SKM-1 treated with dmso at 0.1 percent for 144 hours (cell line): ENCODE results near the gene COA5.
"Not testable (repeated sequence)": the region's sequence is repeated elsewhere in the genome, so short reads cannot be mapped to it uniquely, and the experiment has no call there.

Experiments used
- DNase-seq: peaks from one replicate; lab custom pipeline; 2025; ENCODE audit not compliant: unreplicated experiment; lab: John Stamatoyannopoulos, UW

Gene COA5

DNA sequence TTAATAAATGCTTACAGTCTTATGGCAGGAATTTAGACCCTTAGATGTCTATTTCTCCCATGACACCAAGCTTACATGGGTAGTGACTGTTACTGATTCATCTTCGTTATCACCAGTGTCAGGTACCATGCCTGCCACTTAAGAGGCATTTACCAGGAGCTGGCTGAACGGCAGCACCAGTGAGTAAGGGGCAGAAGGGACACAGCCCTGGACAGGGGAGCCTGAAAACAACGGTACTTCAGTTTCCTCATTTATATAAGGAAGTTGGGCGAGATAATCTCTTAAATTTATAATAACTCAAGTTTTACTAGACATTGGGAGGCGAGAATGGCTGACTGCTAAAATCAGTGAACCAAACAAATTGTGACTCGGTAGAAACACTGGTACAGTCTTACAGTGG, 1.2 kb downstream of the COA5 start:
- DNase-seq, result no peak

DNA sequence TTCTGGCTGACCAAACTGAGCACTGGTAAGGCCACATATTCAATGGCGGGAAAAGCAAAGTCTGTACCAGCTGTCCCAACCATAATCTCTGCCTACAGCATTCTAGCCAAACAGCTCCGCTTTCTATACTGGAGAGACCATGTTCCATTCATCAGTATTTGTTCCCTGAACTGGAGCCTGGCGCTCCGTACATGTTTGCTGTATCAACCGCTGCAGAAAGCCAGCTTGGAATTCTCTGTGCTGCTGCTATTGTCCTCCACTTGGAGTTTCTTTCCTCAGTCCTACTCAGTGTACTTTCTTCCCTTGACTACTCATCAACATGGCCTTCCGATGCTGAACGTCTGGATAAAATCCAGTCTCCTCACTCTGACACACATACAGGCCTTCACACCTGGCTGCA, 1.9 kb downstream of the COA5 start:
- DNase-seq, result no peak

DNA sequence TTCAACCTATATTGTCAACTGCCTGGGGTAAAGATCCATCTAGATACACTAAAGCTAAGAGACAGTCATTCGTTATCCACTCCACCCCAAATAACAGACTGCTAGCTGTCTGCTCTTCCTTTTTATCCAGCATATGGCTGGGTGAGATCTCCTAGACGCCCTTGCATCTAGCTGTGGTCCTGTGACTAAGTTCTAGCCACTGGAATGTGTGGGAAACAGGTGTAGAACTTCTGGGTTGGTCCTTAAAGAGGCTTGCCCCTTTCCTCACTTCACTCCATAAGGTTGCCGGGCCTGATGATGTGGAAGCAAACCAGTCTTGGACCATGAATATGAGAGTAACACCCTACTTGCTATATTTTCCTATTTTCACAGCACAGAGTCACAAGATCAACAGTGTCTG, 3.2 kb downstream of the COA5 start:
- no peak for DNase-seq

DNA sequence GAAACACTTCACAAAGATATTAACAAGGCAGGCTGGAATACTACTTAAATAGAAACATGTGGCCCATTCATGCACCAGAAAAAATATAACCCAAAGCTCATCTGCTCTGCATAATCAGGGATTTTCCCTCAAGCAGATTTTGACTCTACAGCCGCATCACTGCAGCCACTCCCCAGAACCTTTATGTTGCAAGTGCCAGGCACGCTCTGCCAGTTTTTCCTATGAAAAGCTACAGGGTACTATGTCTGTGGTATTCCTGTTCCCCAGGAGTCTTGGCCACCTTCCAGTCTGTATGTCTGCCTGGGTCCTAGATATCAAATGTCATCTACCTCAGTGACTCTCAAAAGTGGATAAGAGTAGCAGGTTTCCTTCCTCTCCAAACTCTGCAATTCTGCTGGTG, 3.8 kb downstream of the COA5 start:
- no peak for DNase-seq

DNA sequence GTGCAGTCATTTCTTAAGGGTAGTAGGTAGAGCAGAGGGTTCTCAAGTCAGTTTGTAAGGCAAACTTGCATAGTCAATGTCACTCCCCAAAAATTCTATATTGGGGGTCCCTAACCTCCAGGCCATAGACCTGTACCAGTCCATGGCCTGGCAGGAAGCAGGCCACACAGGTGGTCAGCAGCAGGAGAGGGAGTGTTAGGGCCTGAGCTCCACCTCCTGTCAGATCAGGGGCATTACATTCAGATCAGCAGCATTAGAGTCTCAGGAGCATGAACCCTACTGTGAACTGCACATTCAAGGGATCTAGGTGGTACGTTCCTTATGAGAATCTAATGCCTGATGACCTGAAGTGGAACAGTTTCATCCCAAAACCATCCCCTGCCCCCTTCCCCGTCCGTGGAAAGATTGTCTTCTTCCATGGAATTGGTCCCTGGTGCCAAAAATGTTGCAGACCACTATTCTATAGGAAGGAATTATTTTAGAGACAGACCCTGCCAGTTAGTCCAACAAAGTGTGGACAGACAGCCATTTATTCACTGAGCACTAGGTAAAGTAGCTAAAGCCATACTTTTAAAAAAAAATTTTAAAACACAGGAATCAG, 6.7 kb downstream of the COA5 start:
- DNase-seq, result peak; percentile 8

DNA sequence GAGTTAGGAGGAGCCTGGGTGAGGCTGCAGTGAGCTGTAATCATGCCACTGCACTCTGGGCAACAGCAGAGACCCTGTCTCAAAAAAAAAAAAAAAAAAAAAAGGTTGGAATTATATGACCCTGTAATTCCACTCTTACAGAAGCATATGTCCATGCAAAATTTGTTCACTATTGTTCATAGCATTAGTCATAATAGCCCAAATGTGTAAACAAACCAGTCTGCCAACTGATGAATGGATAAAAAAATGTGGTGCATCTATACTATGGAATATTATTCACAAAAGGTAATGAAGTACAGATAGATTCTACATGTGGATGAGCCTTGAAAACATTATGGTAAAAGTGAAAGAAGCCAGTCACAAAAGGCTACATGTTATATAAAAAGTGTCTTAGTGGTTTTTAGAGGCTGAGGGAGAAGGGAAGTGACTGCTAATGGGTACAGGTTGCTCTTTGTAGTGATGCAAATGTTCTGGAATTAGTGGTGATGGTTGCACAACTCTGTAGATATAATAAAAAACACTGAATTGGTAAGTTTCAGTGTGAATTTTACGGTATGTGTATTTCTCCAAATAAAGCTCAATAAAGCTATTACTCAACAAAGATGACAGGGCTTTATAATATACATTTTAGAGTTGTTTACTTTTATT, 9.4 kb downstream of the COA5 start:
- no peak for DNase-seq

DNA sequence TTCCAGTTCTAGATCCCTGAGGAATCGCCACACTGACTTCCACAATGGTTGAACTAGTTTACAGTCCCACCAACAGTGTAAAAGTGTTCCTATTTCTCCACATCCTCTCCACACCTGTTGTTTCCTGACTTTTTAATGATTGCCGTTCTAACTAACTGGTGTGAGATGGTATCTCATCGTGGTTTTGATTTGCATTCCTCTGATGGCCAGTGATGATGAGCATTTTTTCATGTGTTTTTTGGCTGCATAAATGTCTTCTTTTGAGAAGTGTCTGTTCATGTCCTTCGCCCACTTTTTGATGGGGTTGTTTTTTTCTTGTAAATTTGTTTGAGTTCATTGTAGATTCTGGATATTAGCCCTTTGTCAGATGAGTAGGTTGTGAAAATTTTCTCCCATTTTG, 13.6 kb downstream of the COA5 start:
- not testable (repeated sequence) for DNase-seq

DNA sequence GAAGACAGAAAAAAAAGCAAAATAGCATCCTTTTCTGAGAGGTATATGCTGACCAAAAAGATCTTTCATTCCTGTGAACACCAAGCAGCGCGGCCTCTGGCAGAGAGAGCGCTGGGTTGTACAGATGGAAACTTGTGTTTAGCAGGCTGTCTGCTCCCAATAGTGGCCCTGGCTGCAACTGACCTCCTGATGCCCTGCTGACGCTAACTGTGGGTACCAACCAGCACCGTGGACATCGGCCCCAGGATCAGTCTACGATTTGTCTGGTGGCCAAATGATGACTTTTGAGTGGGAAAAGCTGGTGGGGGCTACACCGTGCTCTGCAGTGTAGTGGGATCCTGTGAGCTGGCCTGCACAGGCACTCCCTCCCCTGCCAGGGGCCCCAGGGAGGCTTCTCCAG, 15.7 kb downstream of the COA5 start:
- no peak for DNase-seq

DNA sequence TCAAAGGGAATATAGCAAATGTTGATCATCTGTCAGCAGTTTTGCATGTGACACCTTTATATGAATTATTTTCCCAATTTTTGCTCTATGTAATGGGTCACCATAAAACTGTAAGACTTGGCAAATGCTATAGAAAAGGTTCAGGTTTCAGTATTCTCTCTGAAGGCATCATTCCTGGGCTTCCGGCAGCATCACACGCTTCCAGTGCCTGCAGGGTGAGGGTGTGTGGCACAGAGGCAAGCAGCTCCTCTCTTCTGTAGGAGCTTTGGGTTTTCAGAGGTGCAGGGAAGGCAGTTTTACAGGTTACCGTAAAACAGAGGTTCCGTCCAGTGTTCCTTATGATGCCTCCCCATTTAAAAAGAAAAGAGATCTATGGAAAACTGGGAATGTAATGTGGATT, 18.8 kb downstream of the COA5 start:
- no peak for DNase-seq

DNA sequence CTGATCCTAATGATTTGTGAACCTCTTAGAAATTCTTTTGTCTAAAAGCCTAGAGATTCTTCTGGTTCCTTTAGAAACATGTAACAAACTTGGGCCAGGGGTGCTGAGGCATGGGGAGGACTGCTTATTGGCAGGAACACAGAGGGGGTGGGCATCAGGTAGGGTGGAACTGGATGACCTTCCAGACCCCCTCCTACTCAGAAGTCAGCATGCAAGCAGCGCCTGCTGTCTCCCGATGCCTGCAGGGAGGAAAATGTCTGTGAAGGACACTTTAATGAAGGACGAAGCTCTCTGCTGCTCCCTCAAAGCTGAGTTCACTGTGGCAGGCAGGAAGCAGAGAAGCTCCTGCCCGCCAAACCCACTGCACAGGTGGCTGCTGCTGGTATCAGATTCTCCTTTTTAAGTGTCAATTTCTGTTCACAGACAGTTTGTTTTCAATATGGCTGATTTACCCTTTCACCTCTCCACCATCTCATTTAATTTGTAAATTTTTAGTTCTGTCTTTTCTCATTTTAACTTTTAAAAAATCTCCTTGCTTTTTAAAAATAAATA, 19.4 kb downstream of the COA5 start:
- DNase-seq, result no peak

DNA sequence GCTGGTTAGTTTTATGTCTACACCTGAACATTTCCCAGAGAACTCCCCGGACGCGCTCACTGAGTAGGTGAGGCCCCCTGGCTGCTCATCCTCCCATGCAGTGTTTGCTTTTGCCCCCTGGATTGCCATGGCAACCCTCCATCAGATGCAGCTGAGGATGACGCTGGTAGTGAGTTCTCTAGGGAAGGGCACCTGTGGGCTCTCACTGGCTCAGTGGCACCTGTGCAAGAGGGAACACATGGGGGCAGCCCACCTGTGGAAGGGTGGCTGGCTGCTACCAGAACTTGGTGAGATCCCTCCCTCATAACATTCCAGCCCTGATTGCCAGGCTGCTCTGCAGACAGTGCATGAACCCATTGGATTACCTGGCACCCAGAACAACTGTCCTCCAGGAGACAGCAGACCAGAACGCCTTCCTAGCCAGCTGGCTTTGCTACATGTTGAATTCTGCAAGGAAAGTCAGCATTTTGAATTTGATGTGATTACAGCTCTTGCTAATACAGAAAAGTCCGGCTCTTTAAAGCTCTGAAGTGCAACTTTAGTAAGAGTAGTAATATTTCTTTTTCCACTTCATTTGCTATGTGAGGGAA, 21.7 kb downstream of the COA5 start:
- no peak for DNase-seq

DNA sequence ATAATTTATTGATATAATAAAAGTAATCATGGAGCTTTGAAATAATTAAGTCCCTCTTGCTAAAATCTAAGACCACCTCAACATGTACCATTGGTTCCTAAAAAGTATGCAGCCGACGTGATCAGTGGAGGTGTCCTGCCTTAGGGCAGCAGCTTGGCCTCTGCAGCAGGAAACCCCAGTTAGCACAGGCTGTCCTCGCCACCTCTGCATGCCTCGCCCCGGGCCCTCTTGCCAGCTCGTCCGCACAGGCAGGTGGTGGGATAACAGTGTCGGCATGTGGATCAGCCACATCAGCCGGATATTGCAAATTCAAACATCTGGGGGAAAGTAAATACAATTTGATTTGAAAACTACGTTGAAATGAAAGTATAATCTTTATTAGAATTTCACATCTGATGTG, 22.9 kb downstream of the COA5 start:
- no peak for DNase-seq

DNA sequence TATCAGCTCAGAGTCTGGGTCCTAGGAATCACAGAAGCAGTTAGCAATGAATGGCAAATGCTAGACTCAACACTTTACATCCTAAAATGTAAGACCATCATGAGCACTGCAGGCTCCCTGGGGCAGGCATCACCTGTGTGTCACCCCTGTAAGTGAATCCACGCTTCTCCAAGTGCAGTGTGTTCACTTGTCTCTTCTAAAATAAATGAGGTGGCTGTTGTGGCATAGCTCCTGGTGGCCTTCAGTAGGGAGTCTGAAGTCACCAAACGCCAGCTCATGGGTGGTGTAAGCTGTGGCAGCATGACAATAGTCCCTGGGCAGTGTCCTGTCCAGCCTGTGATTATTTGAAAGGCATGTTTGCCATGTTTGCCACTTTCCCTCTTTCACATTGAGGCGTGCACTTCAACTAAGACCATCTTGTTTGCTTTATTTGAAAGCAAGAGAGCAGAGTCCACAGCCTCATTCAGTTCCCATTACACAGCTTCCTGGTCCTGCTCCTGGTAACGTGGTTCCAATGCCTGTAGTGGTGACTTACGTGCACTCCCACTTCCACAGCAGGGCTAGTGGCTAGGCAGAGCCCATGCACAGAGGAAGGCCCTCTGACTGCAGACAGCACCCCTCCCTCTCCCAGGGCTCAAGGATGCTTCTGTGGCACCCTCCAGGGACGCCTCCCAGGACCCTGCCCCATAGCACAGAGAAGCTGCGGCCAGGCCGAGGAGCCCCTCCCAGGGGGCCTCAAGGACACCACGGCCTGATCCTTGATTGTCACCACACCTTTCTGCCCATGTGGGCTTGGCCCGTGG, 24.3 kb downstream of the COA5 start:
- no peak for DNase-seq

DNA sequence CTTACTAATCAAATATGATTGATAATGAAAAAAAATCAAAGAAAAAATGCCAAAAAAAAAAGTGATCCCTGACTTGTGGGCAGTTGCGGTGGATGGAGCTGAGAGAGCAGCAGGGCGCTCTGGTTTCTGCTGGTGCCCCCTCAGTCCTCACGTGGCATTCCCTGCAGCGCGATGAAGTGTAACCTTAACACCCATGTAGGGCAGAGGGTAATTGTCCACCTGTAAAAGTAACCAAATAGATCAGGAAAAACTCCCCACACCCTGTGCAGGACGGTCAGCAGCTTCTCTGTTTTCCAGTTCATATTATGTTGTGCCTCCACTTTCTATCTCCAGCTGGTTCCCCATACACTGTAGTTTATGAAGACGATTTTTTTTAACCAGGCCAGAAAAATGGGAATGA, 25.0 kb downstream of the COA5 start:
- no peak for DNase-seq

DNA sequence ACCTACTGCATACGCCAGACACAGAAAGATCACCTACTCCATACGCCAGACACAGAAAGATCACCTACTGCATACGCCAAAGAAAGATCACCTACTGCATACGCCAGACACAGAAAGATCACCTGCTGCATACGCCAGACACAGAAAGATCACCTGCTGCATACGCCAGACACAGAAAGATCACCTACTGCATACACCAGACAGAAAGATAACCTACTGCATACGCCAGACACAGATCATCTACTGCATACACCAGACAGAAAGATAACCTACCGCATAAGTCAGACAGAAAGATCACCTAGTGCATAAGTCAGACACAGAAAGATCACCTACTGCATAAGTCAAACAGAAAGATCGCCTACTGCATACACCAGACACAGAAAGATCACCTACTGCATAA, 25.8 kb downstream of the COA5 start:
- DNase-seq, result no peak

DNA sequence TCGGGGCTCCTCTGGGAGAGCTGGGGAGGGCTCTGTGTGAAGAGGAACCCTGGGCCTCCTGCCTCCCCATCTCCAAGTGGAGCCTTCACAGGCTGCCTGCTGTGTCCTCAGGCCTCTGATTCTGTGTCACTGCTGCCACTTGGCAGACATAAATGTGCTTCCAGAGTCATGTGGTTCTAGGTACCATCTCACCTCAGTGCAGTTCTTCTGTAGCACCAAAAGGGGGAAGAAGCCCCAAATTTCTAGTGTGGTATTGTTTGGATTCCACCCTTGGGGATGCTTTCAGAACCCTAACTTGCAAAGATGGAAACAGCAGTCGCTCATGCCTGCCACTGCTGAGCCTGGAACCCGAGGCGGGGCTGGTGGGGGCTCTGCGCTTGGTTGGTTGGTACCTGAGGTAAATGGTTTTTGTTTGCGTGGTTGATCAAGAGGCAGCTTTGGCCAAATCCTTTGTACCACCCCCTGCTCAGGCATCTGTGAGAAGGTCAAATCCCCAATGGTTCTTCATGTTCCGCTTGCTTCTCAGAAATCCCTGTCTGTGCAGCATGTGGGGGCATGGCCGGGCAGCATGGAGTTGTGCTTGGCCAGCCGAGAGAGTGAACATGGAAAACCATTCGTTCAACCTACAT, 27.5 kb downstream of the COA5 start:
- DNase-seq, result no peak

DNA sequence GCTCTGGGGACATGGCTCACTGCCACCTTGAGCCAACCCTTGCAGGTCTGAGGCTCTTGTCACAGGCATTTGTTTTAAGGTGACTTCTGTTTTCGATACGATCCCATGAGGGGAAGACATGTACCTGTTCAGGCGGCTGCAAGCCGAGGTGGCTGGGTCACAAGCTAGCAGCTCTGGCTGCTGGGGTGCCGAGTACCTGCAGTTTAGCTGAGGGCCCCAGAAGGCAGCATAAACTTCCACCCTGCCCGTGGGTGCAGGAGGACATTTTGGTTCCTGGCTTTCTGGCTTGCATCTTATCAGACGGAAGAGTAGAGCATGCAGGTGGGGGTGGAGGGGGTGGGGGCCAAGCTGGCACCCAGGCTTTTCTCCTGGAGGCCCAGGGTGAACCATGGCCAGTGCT, 28.4 kb downstream of the COA5 start:
- no peak for DNase-seq

DNA sequence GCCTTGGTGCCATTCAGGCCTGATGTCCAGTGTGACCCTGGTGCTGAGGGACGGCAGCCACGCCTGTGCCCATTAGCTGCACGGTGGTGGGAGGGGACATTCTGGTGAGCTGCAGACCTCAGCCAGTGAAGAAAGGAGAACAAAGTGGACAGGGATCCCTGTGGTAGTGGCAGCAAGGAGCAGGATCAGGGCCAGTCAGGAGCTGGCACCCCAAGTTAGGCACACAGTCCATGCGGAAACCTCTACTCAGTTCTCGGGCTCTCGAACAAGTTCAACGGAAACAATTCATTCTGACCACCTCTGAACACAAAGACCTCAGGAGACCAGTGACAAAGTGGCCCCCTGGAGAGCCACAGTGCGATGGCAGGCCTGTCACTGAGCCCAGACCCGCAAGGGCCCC, 30.1 kb downstream of the COA5 start:
- no peak for DNase-seq

DNA sequence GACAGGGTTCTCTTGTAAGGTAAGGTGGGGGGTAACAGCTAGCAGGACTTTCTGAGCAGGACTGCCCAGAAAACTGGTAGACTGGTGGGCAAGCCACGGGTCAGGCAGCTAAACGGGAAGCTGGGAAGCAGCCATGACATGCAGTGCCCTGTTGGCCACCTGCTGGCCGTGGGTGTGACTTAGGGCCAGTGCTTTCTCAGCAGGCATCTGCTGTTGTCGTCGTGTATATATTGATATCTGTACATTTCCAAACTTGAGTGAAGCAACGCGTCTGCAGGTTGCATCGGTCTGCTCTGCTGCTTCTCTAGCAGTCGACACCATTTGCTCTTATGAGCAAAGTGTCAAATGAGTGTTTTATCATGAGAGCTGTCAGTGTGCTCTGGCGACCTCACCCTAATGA, 31.0 kb downstream of the COA5 start:
- DNase-seq, result no peak

DNA sequence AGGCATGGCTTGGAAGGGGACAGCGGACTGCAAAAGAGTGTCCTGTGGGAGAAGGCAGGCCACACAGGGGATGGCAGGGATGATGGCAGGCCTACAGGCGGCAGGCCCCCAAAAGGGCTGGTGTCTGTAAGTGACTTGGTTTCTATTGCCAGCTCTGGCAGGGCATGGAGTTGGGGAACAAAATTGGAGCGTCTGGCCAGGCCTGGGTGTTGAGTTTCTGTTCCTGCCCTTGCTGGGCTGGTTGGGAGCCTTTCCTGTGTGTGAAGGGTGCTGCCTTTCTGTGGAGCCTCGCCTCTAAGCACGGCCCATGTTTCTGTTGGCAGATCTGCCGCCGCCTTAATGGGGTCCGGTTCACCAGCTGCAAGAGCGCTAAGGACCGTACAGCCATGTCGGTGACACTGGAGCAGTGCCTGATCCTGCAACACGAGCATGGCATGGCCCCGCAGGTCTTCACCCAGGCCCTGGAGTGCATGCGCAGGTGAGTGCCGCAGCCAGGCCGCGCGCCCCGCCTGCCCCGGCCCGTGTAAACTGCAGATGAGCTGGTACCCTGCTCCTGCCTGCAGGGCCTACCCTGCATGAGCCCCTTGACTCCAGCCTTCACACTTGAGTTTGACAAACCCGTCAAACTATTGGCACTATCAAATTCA, 31.5 kb downstream of the COA5 start:
- DNase-seq, result no peak

DNA sequence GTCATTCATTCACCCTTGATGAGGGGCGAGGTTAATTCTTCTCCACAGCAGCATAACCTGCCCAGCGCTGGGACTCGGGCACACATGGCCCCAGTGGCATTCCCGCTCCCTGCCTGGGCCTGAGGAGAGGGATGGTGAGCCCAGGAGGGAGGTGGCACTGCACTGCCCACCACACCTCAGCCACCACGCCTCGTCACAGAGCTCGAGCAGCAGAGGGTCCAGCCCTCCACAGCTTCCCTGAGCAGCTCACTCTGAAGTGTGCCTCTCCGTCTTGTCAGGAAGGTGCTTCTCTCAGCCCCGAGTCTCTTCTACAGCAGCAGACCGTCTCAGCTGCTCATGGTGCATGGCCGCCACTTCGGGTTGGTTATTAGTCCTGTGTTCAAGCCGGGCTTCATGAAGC, 34.9 kb downstream of the COA5 start:
- no peak for DNase-seq
